CD4-positive, alpha-beta T cell (primary cell): ENCODE measurements around the gene STIM1. TPM values are rescaled to one million over a fixed set of nuclear protein-coding genes. Genes with fewer than 3 reads are reported as not detected.
A peak's percentile ranks its signal among the peaks of the same experiment; 100 is the strongest.

ENCODE experiments used
- ATAC-seq: fragments of 200-7000 bp; cut with Tn5 transposase; one replicate; pipeline ENCODE4 v1.10.0; 2022; ENCODE audit warnings: mild to moderate bottlenecking; ENCODE audit not compliant: poor library complexity
- CTCF ChIA-PET: fragments of 350-600 bp; sonication (Branson Sonifier 250); formaldehyde crosslinking; loops from one replicate; lab custom pipeline; 2021; ENCODE audit warnings: antibody characterized with exemption, inconsistent platforms; lab: Charles Lee
- POLR2A ChIA-PET: fragments of 350-600 bp; sonication (Branson Sonifier 250); formaldehyde crosslinking; loops from one replicate; lab custom pipeline; 2021; ENCODE audit warnings: antibody characterized with exemption, inconsistent platforms; lab: Charles Lee
- DNase-seq, 14 experiments: peaks; one replicate each; pipeline ENCODE4 v3.0.0-alpha.2; 2013 to 2020; ENCODE audit warnings: mixed read lengths in 2 of 14
- H3K27ac ChIP-seq, 2 donors: one replicate each; pipeline versions ENCODE4 v1.5.1 to v1.7.0; 2013; ENCODE audit warnings: low read length in 2 of 2, low read depth in 1 of 2, mild to moderate bottlenecking in 1 of 2
- H3K27me3 ChIP-seq, 2 experiments: 1 replicate in 1 of 2; 2 replicates in 1 of 2; pipeline versions ENCODE4 v1.6.1 to v1.7.0; 2013; ENCODE audit warnings: low read length in 2 of 2, control low read depth in 1 of 2, mild to moderate bottlenecking in 1 of 2, moderate library complexity in 1 of 2; ENCODE audit not compliant: insufficient read depth in 2 of 2, control insufficient read depth in 1 of 2
- H3K36me3 ChIP-seq: one replicate; pipeline ENCODE4 v1.6.1; 2013; ENCODE audit warnings: low read length, control low read depth; ENCODE audit not compliant: insufficient read depth
- H3K4me1 ChIP-seq: one replicate; pipeline ENCODE4 v1.6.1; 2013; ENCODE audit warnings: low read length, control low read depth; ENCODE audit not compliant: insufficient read depth
- H3K4me3 ChIP-seq: one replicate; pipeline ENCODE4 v1.5.1; 2013; ENCODE audit warnings: mild to moderate bottlenecking, low read length, moderate library complexity
- H3K9me3 ChIP-seq, 2 experiments: 1 replicate in 1 of 2; 2 replicates in 1 of 2; pipeline versions ENCODE4 v1.6.1 to v1.7.0; 2013; ENCODE audit warnings: low read length in 2 of 2, mild to moderate bottlenecking in 2 of 2, control low read depth in 1 of 2, moderate library complexity in 1 of 2; ENCODE audit not compliant: control insufficient read depth in 1 of 2, insufficient read depth in 1 of 2
- H3K27ac Mint-ChIP-seq: one replicate; pipeline ENCODE4 v1.8.0; 2020; ENCODE audit warnings: mixed read lengths
- H3K27me3 Mint-ChIP-seq: one replicate; pipeline ENCODE4 v1.8.0; 2021; ENCODE audit warnings: mixed read lengths
- H3K36me3 Mint-ChIP-seq: one replicate; pipeline ENCODE4 v1.8.0; 2021; ENCODE audit warnings: low read depth, mixed read lengths
- H3K4me1 Mint-ChIP-seq: one replicate; pipeline ENCODE4 v1.8.0; 2021; ENCODE audit warnings: low read depth, mixed read lengths
- H3K4me3 Mint-ChIP-seq: one replicate; pipeline ENCODE4 v1.8.0; 2020; ENCODE audit warnings: mild to moderate bottlenecking, mixed read lengths
- H3K9me3 Mint-ChIP-seq: one replicate; pipeline ENCODE4 v1.8.0; 2020; ENCODE audit warnings: mixed read lengths
- intact Hi-C, 2 experiments: fragments of 100-400 bp; cut with DNase I in 1 of 2; cut with micrococcal nuclease in 1 of 2; formaldehyde crosslinking; loops; one replicate each; pipeline versions ENCODE4 v1.15.1 to v1.9.0; 2023 to 2025; cut with DNase I, micrococcal nuclease
- total RNA-seq, 174 experiments: library from RNA in 2 of 174; stranded (reverse) in 2 of 174; gene quantifications; one replicate each; pipeline ENCODE4 v1.2.3 and lab custom pipeline; 2021 to 2026
- TF ChIP-seq, protein P1 (sequence below): fragments of 200-600 bp; IDR thresholded peaks from one replicate; pipeline ENCODE4 v1.8.0; 2022; ENCODE audit warnings: antibody characterized with exemption, mild to moderate bottlenecking

The STIM1 gene
- total RNA-seq, 2 experiments from 2014 or later: 89.0 to 94.9 TPM

DNA sequence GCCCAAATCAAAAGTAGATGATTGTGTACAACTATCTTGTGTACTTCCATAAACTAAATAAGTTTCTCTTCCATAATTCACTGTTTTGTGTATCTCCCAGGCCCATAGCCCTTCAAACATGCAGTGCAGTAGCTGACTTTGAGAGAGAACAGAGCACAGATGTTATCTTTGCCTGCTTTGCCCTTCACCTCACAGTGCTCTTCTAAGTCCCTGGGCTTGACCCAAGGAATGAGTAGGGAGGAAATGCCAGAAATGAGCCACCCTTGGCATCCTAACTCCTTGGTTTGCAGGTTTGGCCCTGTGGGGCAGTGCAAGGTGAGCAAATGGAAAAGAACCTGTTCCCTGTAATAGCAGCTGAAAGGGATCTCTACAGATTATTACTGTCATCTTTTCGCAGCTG is 79.2 kb downstream of the STIM1 start:
- Mint-ChIP-seq H3K27me3 (no peaks in the 10 kb centered on the region), H3K9me3 (no peaks in the 10 kb centered on the region), H3K36me3 (no peaks in the 10 kb centered on the region), H3K27ac (peak overlapping the region; percentile 75), H3K4me1 (peaks cover 71% of the 10 kb centered on the region), H3K4me3 (no peak overlapping the region)
- H3K36me3 ChIP-seq: peaks cover 22% of the 10 kb centered on the region
- H3K27me3 ChIP-seq: no peaks in the 10 kb centered on the region
- peaks cover 22% of the 10 kb centered on the region for H3K4me1 ChIP-seq
- DNase-seq (no peak), ATAC-seq (no peak)
- TF ChIP-seq, protein P1, sequence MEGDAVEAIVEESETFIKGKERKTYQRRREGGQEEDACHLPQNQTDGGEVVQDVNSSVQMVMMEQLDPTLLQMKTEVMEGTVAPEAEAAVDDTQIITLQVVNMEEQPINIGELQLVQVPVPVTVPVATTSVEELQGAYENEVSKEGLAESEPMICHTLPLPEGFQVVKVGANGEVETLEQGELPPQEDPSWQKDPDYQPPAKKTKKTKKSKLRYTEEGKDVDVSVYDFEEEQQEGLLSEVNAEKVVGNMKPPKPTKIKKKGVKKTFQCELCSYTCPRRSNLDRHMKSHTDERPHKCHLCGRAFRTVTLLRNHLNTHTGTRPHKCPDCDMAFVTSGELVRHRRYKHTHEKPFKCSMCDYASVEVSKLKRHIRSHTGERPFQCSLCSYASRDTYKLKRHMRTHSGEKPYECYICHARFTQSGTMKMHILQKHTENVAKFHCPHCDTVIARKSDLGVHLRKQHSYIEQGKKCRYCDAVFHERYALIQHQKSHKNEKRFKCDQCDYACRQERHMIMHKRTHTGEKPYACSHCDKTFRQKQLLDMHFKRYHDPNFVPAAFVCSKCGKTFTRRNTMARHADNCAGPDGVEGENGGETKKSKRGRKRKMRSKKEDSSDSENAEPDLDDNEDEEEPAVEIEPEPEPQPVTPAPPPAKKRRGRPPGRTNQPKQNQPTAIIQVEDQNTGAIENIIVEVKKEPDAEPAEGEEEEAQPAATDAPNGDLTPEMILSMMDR: no peak
- H3K4me3 ChIP-seq: no peak overlapping the region
- intact Hi-C loops: no loop called here
- ChIA-PET CTCF (interaction anchor here (1.1 kb wide), 1 partner anchor 13 kb away, joined by 5 read pairs; no protein-coding TSS in a partner anchor), POLR2A (interaction anchor here (1.0 to 2.6 kb wide), 2 partner anchors 26 to 80 kb away, joined by 3 to 8 read pairs; partner anchors contain the start of gene STIM1)
- peak overlapping the region in 1 of 2 donors; percentile 25 for H3K27ac ChIP-seq
- no peaks in the 10 kb centered on the region for H3K9me3 ChIP-seq

DNA sequence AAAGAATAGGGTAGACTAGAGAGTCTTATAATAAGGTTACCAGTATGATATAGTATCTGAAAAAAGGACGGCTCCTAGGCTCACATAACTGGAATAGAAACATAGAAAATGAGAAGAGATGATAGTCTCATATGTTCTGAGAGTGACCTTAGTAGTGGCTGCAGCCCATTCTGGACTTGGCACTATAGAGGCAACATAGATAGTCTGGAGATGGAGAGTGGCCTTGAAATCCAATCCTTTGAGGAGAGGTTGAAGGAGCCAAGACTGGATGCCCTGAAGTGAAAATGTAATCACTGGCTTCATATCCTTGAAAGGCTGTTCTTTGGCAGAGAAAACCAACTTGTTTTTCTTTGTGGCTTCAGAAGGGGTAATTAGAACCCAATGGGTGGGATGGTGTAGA is 81.1 kb downstream of the STIM1 start:
- DNase-seq (no peak), ATAC-seq (no peak)
- Histone ChIP-seq H3K4me3 (no peak overlapping the region), H3K36me3 (peaks cover 11% of the 10 kb centered on the region), H3K27me3 (no peaks in the 10 kb centered on the region), H3K27ac (no peak overlapping the region), H3K4me1 (peaks cover 24% of the 10 kb centered on the region), H3K9me3 (no peaks in the 10 kb centered on the region)
- H3K27ac Mint-ChIP-seq: peak overlapping the region; percentile 56
- TF ChIP-seq, protein P1: no peak
- CTCF ChIA-PET: interaction anchor here (1.0 to 1.3 kb wide), 2 partner anchors 23 to 135 kb away, joined by 3 read pairs; no protein-coding TSS in a partner anchor
- POLR2A ChIA-PET: interaction anchor here (1.3 to 2.2 kb wide), 3 partner anchors 10 to 81 kb away, joined by 4 to 10 read pairs (median 5); partner anchors contain the start of gene STIM1
- intact Hi-C loops: no loop called here
- peaks cover 74% of the 10 kb centered on the region for H3K4me1 Mint-ChIP-seq
- H3K4me3 Mint-ChIP-seq: no peak overlapping the region
- H3K27me3 Mint-ChIP-seq: no peaks in the 10 kb centered on the region
- H3K9me3 Mint-ChIP-seq: no peaks in the 10 kb centered on the region
- no peaks in the 10 kb centered on the region for H3K36me3 Mint-ChIP-seq

DNA sequence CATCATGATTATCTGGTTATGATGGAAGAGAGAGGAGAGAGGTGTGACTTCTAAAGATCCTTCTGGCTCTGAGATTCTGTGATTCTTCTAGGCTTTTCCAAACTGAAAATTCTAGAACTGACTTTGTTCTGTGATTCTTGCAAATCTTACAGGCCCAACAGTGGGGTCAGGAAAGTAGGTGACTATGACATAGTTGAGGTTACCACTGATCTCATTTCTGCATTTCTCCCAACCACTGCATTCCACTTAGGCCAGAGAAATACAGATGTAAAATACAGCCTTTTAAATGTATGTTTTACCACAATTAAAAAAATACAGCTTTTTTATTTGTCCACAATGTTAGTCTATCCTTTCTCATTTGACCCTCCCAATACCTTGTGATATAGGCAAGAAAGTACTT is 83.7 kb downstream of the STIM1 start:
- no peak overlapping the region for H3K4me3 ChIP-seq
- peaks cover 9% of the 10 kb centered on the region for H3K36me3 ChIP-seq
- H3K9me3 Mint-ChIP-seq: no peaks in the 10 kb centered on the region
- no peak overlapping the region for H3K27ac ChIP-seq
- DNase-seq (no peak), ATAC-seq (no peak)
- peaks cover 6% of the 10 kb centered on the region for H3K36me3 Mint-ChIP-seq
- no peaks in the 10 kb centered on the region for H3K27me3 Mint-ChIP-seq
- H3K4me1 Mint-ChIP-seq: peaks cover 86% of the 10 kb centered on the region
- no peaks in the 10 kb centered on the region for H3K9me3 ChIP-seq
- H3K4me3 Mint-ChIP-seq: no peak overlapping the region
- TF ChIP-seq, protein P1: no peak
- POLR2A ChIA-PET: interaction anchor here (1.3 kb wide), 1 partner anchor 8 kb away, joined by 4 read pairs; no protein-coding TSS in a partner anchor
- H3K4me1 ChIP-seq: peaks cover 45% of the 10 kb centered on the region
- H3K27ac Mint-ChIP-seq: peak overlapping the region; percentile 85
- intact Hi-C loops: no loop called here
- no peaks in the 10 kb centered on the region for H3K27me3 ChIP-seq
- CTCF ChIA-PET: interaction anchor here (1.0 to 1.6 kb wide), 2 partner anchors 19 to 85 kb away, joined by 3 to 4 read pairs; no protein-coding TSS in a partner anchor
